Ectodermal cell (in vitro differentiated cells): ENCODE measurements around the gene MAPK8IP2.

ENCODE experiments used
- H3K27ac ChIP-seq: 2 replicates; pipeline ENCODE4 v1.7.0; 2013; ENCODE audit warnings: mild to moderate bottlenecking, low read depth, low read length; ENCODE audit not compliant: insufficient read depth, poor library complexity, severe bottlenecking
- H3K27me3 ChIP-seq: 2 replicates; pipeline ENCODE4 v1.7.0; 2013; ENCODE audit warnings: mild to moderate bottlenecking, low read length; ENCODE audit not compliant: insufficient read depth, control insufficient read depth, poor library complexity, severe bottlenecking
- H3K36me3 ChIP-seq: one replicate; pipeline ENCODE4 v1.7.0; 2013; ENCODE audit warnings: low read length; ENCODE audit not compliant: control insufficient read depth, insufficient read depth
- H3K4me1 ChIP-seq: one replicate; pipeline ENCODE4 v1.7.0; 2013; ENCODE audit warnings: low read length; ENCODE audit not compliant: control insufficient read depth, insufficient read depth
- H3K4me3 ChIP-seq: 2 replicates; pipeline ENCODE4 v1.7.0; 2013; ENCODE audit warnings: low read depth, low read length, control low read depth; ENCODE audit not compliant: insufficient read depth
- H3K9me3 ChIP-seq: 2 replicates; pipeline ENCODE4 v1.7.0; 2013; ENCODE audit warnings: mild to moderate bottlenecking, low read length, moderate library complexity; ENCODE audit not compliant: control insufficient read depth
- WGBS, 2 experiments: methylation state at CpG; one replicate each; pipeline ENCODE4 v1.1.7; 2013; ENCODE audit warnings: missing lambda C conversion rate in 2 of 2; 5-methylcytosine and 5-hydroxymethylcytosine counted together

The MAPK8IP2 gene

GRCh38 chr22:50567721-50568252, 32.8 kb upstream of the MAPK8IP2 start:
- WGBS, 2 experiments: 92 to 94% methylated on average over 7 of the region's 7 CpGs
- no peak overlapping the region for H3K4me3 ChIP-seq
- no peaks in the 10 kb centered on the region for H3K9me3 ChIP-seq
- peaks cover 20% of the 10 kb centered on the region for H3K27me3 ChIP-seq
- H3K4me1 ChIP-seq: no peaks in the 10 kb centered on the region
- H3K27ac ChIP-seq: no peak overlapping the region
- H3K36me3 ChIP-seq: peaks cover 37% of the 10 kb centered on the region

GRCh38 chr22:50568626-50569025, 32.0 kb upstream of the MAPK8IP2 start:
- WGBS, 2 experiments: 96 to 98% methylated on average over 7 of the region's 7 CpGs
- H3K27me3 ChIP-seq: peaks cover 13% of the 10 kb centered on the region
- H3K27ac ChIP-seq: no peak overlapping the region
- H3K36me3 ChIP-seq: peaks cover 40% of the 10 kb centered on the region
- H3K4me3 ChIP-seq: no peak overlapping the region
- no peaks in the 10 kb centered on the region for H3K9me3 ChIP-seq
- H3K4me1 ChIP-seq: no peaks in the 10 kb centered on the region

- H3K27me3 ChIP-seq: peaks cover 9% of the 10 kb centered on the region
- no peak overlapping the region for H3K27ac ChIP-seq
- no peaks in the 10 kb centered on the region for H3K4me1 ChIP-seq
- no peak overlapping the region for H3K4me3 ChIP-seq
- peaks cover 40% of the 10 kb centered on the region for H3K36me3 ChIP-seq
- no peaks in the 10 kb centered on the region for H3K9me3 ChIP-seq
- WGBS, 2 experiments: 95% methylated on average over 7 of the region's 8 CpGs
Measured at GRCh38 chr22:50569041-50569459, 31.5 kb upstream of the MAPK8IP2 start.

GRCh38 chr22:50569896-50570535, 30.6 kb upstream of the MAPK8IP2 start:
- no peaks in the 10 kb centered on the region for H3K4me1 ChIP-seq
- no peak overlapping the region for H3K27ac ChIP-seq
- WGBS, 2 experiments: 95 to 97% methylated on average over 13 of the region's 13 CpGs
- peaks cover 40% of the 10 kb centered on the region for H3K36me3 ChIP-seq
- H3K4me3 ChIP-seq: no peak overlapping the region
- no peaks in the 10 kb centered on the region for H3K27me3 ChIP-seq
- no peaks in the 10 kb centered on the region for H3K9me3 ChIP-seq

GRCh38 chr22:50570861-50571260, 29.7 kb upstream of the MAPK8IP2 start:
- Histone ChIP-seq H3K36me3 (peaks cover 40% of the 10 kb centered on the region), H3K4me3 (no peak overlapping the region), H3K4me1 (no peaks in the 10 kb centered on the region), H3K9me3 (no peaks in the 10 kb centered on the region), H3K27ac (no peak overlapping the region), H3K27me3 (no peaks in the 10 kb centered on the region)
- WGBS, 2 experiments: 96 to 97% methylated on average over 12 of the region's 12 CpGs

- Histone ChIP-seq H3K27me3 (no peaks in the 10 kb centered on the region), H3K9me3 (no peaks in the 10 kb centered on the region), H3K4me3 (no peak overlapping the region), H3K36me3 (peaks cover 40% of the 10 kb centered on the region), H3K27ac (no peak overlapping the region), H3K4me1 (no peaks in the 10 kb centered on the region)
- 92 to 94% methylated on average over 26 of the region's 26 CpGs for WGBS, 2 experiments
Measured at GRCh38 chr22:50571264-50572175, 29.1 kb upstream of the MAPK8IP2 start.

GRCh38 chr22:50572965-50573364, 27.6 kb upstream of the MAPK8IP2 start:
- Histone ChIP-seq H3K4me3 (no peak overlapping the region), H3K9me3 (no peaks in the 10 kb centered on the region), H3K36me3 (peaks cover 35% of the 10 kb centered on the region), H3K4me1 (no peaks in the 10 kb centered on the region), H3K27ac (no peak overlapping the region), H3K27me3 (no peaks in the 10 kb centered on the region)
- 96 to 97% methylated on average over 11 of the region's 11 CpGs for WGBS, 2 experiments

- WGBS, 2 experiments: 95% methylated on average over 26 of the region's 26 CpGs
- H3K36me3 ChIP-seq: peaks cover 35% of the 10 kb centered on the region
- H3K27me3 ChIP-seq: no peaks in the 10 kb centered on the region
- H3K4me1 ChIP-seq: no peaks in the 10 kb centered on the region
- H3K27ac ChIP-seq: no peak overlapping the region
- no peaks in the 10 kb centered on the region for H3K9me3 ChIP-seq
- no peak overlapping the region for H3K4me3 ChIP-seq
Measured at GRCh38 chr22:50573491-50574382, 26.9 kb upstream of the MAPK8IP2 start.

GRCh38 chr22:50574383-50574755, 26.2 kb upstream of the MAPK8IP2 start:
- WGBS, 2 experiments: 93 to 97% methylated on average over 11 of the region's 11 CpGs
- H3K36me3 ChIP-seq: peaks cover 34% of the 10 kb centered on the region
- H3K27ac ChIP-seq: no peak overlapping the region
- H3K4me1 ChIP-seq: no peaks in the 10 kb centered on the region
- H3K27me3 ChIP-seq: no peaks in the 10 kb centered on the region
- H3K4me3 ChIP-seq: no peak overlapping the region
- no peaks in the 10 kb centered on the region for H3K9me3 ChIP-seq
